Activated T-helper 9 cell treated with anti-CD3 and anti-CD28 coated beads, Interleukin-2, amount 50 U/mL, for 16 hours (primary cell): ENCODE measurements around the gene TMEM107.

Source experiments
- DNase-seq: peaks from one replicate; pipeline ENCODE4 v3.0.0-alpha.2; 2020; ENCODE audit warnings: low read depth

The TMEM107 gene

GRCh38 chr17:8150194-8151119 is 25.7 kb downstream of the TMEM107 start:
- no peak for DNase-seq

DNA sequence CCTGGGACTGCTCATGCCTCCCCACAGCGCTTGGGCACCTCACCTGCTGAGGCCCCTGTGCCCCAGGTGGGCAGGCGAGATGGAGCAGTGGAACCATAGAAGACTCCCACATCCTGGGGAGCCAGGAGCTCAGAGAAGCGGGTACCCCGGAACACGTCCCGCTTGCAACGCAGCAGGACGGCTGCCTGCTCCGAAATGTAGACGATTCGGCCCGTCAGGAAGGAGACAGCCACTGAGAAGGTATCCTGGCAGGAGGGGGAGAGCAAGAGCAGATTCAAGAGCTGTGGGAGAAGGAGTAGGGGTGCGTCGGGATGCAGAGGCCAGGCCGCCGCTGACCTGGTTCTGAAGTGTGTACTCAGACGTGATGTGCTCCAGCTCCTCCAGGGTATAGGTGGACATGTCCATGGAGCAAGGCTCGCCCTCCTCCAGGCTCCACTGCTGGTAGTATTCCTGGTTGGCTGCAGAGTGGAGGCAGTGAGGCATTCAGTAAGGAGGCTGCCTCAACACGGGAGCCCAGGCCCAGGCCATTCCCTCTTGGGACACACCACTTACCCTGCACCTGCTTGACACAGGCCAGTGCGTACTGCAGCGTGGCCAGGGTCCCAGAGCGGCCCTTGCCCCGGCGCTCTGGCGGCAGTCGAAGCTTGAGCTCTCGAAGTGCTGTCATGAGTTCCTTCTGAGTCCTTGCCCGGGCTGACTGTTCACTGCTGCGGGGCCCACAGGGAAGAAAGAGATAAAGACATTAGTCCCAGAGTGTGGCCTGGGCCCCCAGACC is 26.6 kb downstream of the TMEM107 start:
- DNase-seq, result no peak

DNA sequence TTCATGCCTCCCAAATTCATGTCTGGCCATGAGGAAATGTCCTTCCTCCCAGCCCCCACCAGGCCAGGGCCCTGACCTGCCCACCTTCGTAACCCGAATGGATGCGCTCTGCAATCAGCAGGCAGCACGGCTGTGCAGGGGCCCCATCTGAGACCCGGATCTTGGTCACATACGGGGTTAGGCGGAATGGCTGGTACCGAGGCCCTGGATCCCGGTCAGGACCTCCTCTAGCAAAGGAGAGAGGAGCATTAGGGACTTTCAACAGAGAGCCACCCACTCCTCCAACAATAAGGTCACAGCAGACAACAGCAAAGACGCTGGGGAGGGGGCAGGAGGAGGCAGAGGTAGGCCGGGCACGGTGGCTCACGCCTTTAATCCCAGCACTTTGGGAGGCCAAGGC is 27.6 kb downstream of the TMEM107 start:
- no peak for DNase-seq

- DNase-seq, result no peak
Measured at GRCh38 chr17:8147805-8148404, 28.3 kb downstream of the TMEM107 start.

- no peak for DNase-seq
Measured at GRCh38 chr17:8147141-8147804, 28.9 kb downstream of the TMEM107 start.

GRCh38 chr17:8146381-8147140 is 29.6 kb downstream of the TMEM107 start:
- no peak for DNase-seq

GRCh38 chr17:8145811-8146210 is 30.4 kb downstream of the TMEM107 start:
- no peak for DNase-seq

DNA sequence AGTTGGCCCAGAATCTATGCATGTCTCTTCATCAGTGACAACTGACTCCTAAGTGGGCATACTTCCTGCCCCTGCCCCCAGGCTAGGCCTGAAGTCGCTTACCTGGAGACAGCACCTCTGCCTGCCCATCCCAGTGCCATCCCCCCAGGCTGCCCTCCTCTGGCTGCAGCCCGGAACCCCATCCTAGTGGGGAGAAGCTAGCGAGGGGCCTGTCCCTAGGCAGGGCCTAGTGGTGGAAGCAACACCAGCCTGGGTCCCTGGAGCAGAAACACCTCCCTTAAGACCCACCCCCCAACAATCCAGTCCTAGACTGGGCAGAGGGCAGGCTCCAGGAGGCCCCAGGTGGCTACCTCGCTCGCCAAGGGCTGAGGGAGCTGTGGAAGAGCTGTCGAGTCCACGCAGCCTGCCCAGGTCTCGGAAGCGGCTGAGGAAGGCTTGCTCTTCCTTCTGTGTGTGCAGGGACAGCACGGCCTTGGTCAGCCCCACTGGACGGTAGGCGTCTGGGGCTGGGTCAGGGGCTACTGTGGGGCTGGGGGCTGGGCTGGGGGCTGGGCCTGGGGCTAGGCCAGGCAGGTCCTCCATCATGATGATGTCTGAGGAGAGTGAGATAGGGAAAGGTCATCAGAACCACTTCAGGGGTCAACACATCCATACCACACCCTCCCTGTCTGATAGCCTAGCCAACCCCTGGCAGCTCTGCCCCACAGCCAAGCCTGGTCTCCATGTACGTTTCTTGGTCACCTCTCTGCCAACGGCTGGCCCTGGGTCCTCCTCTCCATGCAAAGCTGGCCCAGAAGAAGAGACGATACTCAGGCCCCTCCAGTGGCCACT is 31.6 kb downstream of the TMEM107 start:
- no peak for DNase-seq

DNA sequence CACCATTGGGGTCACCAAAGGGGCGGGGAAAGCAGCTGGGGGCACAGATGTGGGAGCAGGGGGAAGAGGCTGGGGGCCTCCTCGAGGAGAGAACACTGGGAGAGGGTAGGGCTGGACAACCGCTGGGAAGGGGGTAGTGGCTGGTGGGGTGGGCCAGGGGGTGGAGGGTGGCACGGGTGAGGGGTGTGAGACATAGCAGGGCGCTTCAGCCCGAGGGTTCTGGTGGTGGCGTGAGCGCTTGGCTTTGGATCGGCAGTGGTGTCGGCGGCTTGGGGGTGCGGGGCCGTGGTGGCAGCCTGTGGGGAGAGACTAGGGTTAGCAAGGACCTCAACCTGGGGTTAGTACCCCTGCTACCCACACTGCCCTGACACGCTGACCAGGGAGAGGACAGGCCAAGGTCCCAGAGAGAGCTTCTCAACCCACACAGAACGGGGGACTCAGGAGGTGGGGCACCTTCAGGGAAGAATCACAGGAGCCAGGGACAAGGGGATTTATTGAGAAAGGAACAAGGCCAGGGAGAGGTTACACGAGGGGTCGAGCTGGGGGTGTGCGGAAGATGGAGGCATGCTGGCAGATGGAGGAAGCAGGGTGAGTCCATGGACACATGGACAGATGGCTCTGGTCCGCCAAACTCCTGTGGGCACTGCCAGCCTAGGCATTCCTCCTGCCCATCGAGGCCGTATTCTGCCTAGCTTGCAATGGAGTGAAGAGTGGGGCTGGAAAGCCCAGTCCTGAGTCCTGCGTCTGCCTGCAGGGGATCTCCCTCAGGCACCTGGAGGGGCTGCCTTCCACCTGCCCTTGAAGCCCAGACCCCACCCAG is 32.4 kb downstream of the TMEM107 start:
- no peak for DNase-seq

- no peak for DNase-seq
Measured at GRCh38 chr17:8142887-8143580, 33.1 kb downstream of the TMEM107 start.

- DNase-seq, result no peak
Measured at GRCh38 chr17:8142158-8142886, 33.9 kb downstream of the TMEM107 start.

DNA sequence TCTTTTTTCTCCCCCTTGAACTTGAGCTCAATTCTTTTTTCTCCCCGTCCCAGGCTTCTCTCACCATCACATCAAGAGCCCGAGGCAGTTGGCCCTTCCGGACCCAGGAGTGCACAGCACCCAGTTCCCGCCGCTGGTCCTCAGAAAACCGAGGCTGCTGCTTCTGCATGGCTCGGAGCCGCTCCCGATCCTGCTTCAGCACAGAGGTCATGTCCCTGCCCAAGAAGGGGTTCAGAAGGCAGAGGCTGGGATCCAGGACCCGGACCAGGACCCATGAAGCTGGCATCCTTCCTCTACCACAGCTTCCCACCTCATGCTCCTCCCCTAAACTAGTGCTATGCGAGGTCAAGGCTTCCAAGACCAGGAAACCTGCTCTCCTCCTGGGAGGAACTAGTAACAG is 34.4 kb downstream of the TMEM107 start:
- DNase-seq, result no peak

DNA sequence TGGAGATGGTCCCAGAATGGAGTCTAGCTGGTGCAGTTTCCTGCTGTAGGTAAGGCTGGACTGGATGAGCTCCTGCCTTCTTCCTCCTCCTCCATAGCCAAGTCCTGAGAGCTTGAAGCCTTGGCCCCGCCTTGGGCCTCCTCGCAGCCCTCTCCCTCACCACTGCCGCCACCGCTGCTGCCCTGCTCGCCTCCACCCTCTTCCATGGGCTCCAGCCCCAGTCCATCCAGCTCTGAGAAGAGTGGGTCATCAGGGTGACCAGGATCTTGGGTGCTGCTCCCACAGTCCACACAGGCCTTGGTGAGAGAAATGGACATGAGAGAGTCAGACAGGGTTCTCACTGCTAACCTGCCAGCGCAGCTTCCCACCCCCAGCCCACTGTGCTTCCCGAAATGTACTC is 35.1 kb downstream of the TMEM107 start:
- DNase-seq, result no peak

DNA sequence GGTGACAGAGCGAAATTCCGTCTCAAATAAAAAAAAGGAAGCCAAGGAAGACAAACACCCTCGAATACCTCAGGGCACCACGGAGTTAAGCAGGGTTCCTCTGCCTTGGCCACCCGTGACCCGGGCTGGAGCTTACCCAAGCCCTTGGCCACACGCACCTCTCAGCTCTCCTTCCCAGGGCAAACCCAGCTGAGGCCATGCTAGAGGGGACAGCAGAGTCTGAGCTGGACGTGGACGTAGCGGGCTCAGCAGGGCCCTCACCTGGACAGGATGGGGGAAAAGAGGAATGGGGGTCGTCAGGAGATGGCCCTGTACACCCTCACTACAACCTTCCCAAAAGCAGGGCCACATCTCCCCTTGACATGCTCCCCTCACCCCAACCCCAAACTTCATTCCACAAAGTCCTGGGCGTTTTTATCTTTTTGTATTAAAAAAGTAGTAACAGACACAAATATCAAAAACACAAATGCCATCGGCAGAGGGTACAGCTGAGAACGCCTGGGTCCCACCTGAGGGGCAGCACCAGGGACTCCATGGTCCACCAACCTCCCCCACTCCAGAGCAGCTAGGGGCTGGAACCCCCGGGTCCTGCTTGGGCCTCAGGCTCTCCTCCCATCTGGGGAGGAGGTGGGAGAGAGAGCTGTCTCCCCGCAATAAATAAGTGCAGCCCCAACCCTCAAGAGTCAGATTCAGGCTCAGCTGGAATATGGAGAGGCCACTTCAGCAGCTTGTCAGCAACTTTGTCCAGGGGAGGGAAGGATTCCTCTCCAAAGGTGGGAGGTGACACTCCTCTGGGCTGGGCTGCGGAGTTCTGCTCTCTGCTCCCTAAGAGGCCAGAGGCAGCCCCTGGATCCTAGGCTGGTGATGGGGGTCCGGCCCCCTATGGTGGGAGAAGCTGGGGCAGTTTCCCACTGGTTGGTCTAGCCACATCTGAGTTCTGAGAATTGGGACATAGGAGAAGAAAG is 35.8 kb downstream of the TMEM107 start:
- no peak for DNase-seq

DNA sequence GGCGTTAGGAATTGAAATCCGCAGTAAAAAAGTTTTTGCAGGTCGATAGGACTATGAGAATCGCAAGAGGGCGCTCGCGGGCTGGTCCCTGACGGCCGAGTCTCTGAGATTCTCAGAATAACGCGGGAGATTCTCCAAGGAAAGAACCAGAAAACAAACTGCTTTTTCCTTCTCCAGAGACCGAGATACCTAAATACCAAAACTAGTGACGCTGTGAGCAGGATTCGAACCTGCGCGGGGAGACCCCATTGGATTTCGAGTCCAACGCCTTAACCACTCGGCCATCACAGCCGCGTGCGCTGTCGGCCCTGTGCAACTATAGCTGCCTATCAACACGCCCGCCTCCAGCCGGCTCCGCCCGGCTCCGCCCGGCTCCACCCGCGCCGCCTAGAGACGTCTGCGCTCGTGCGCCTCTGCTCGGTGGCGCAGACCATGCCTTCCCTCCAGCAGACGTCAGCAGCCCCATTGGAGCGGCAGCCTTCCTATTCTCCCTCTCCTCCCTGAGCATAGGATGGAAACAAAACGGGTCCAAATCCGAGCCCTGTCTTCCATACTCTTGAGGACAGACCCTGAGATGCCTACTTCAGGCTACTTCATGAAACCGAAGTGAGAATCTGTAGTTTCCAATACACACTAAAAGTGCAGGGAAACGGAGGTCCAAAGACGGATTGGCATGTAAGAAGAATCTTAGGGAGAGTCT is 37.4 kb downstream of the TMEM107 start:
- DNase-seq, result peak; percentile 91

DNA sequence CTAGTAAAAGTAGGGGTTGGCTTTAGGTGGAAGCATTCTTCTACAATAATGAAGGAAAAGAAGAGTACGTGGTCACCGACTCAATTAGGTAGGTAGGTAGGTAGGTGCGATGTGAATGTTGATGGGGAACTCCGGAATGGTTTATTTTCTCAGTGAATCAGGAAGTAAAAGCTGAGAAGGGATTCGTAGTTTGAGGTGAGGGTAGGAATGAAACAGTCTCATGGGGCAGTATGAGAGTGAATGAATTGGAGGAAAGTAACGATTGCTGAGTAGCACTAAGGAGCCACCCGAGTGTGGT is 37.9 kb downstream of the TMEM107 start:
- DNase-seq, result no peak
